ENCODE measurements around the gene KRT4.
"Not testable (repeated sequence)": the region's sequence is repeated elsewhere in the genome, so short reads cannot be mapped to it uniquely, and the experiment has no call there.

The KRT4 gene

DNA sequence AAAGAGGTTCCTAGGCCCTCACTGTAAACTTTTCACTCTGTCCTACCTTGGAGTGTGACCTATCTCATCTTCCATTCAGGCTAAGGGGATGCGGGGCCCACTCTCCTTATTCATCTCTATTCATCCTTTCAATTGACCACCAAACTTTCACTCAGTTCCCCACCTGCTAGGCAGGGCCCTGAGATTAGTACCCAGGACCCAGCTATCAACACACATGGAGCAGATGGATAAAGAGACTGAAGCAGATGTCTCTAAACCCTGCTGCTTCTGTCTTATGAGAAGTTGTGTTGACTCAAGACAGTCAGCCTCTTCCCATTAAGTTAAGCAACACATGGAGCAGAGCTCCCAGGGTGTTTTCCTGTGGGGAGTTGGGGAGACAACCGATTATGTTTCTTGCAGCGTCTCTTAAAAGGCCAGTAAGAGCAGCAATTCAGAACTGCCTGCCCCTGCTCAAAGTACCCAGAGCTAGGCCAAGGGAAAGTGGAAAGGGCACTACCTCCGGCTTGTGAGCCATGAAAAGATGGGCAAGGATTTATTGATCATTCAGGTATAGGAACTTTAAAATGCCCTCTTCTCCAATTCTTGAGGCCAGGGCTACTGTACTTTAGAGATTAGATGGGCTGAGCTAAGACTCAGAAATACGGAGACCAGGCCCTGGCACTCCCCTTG is 47.4 kb downstream of the KRT4 start:
- Histone ChIP-seq H3K27me3 (ENCODE audit: control insufficient read depth, insufficient read depth, low read length) (no peaks in the 10 kb centered on the region), H3K36me3 (ENCODE audit: control insufficient read depth, insufficient read depth, low read length) (no peaks in the 10 kb centered on the region), H3K4me3 (ENCODE audit: low read depth, low read length) (no peak overlapping the region), H3K9me3 (ENCODE audit: control insufficient read depth, low read length) (no peaks in the 10 kb centered on the region), H3K4me2 (ENCODE audit: low read length) (no peak overlapping the region), H3K27ac (no peak overlapping the region), H3K4me1 (no peaks in the 10 kb centered on the region), H3K79me2 (no peaks in the 10 kb centered on the region), H2AFZ (no peak overlapping the region), H3K9ac (no peak overlapping the region)
- no peak for TF ChIP-seq CTCF (IDR thresholded peaks at IDR 0.05)

GRCh38 chr12:52765702-52766101 is 48.2 kb downstream of the KRT4 start:
- Histone ChIP-seq H3K79me2 (no peaks in the 10 kb centered on the region), H3K27ac (no peak overlapping the region)

DNA sequence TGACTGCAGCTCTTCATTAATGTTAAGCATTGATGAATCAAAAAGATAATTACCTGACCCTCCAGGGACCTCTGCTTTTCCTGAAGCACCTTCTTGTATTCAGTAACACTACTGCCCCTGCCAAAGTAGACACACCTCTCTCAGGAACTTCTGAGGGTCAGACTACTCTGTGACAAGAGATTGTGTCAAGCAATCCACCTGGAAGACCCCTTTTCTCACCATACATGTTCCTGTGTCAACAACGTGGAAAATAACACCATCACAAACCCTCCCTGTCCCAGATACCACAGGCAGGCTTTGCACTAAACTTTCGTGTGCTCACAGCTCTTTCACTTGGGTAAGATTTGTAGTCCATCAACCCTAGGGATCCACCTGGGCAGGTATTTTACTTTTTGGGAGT is 49.9 kb downstream of the KRT4 start:
- no peaks in the 10 kb centered on the region for H3K4me1 ChIP-seq
- H3K9me3 ChIP-seq (ENCODE audit: control insufficient read depth, low read length): no peaks in the 10 kb centered on the region
- no peak overlapping the region for H3K27ac ChIP-seq
- no peak overlapping the region for H3K4me2 ChIP-seq (ENCODE audit: low read length)
- no peak for TF ChIP-seq CTCF (IDR thresholded peaks at IDR 0.05)
- no peaks in the 10 kb centered on the region for H3K79me2 ChIP-seq
- no peak overlapping the region for H3K4me3 ChIP-seq (ENCODE audit: low read depth, low read length)
- H2AFZ ChIP-seq: no peak overlapping the region
- no peak overlapping the region for H3K9ac ChIP-seq
- H3K27me3 ChIP-seq (ENCODE audit: control insufficient read depth, insufficient read depth, low read length): no peaks in the 10 kb centered on the region
- no peaks in the 10 kb centered on the region for H3K36me3 ChIP-seq (ENCODE audit: control insufficient read depth, insufficient read depth, low read length)

More at GRCh38 chr12:52765702-52766101, 48.2 kb downstream of the KRT4 start:
- no peaks in the 10 kb centered on the region for H3K36me3 ChIP-seq (ENCODE audit: control insufficient read depth, insufficient read depth, low read length)
- TF ChIP-seq CTCF (IDR thresholded peaks at IDR 0.05): no peak
- no peak overlapping the region for H3K9ac ChIP-seq
- H3K9me3 ChIP-seq (ENCODE audit: control insufficient read depth, low read length): no peaks in the 10 kb centered on the region
- H3K27me3 ChIP-seq (ENCODE audit: control insufficient read depth, insufficient read depth, low read length): no peaks in the 10 kb centered on the region
- no peak overlapping the region for H3K4me3 ChIP-seq (ENCODE audit: low read depth, low read length)
- no peak overlapping the region for H3K4me2 ChIP-seq (ENCODE audit: low read length)
- no peaks in the 10 kb centered on the region for H3K4me1 ChIP-seq
- no peak overlapping the region for H2AFZ ChIP-seq

- no peak for TF ChIP-seq CTCF (IDR thresholded peaks at IDR 0.05)
- Histone ChIP-seq H3K9ac (no peak overlapping the region), H2AFZ (no peak overlapping the region), H3K27ac (no peak overlapping the region), H3K9me3 (ENCODE audit: control insufficient read depth, low read length) (no peaks in the 10 kb centered on the region), H3K36me3 (ENCODE audit: control insufficient read depth, insufficient read depth, low read length) (no peaks in the 10 kb centered on the region), H3K27me3 (ENCODE audit: control insufficient read depth, insufficient read depth, low read length) (no peaks in the 10 kb centered on the region), H3K4me2 (ENCODE audit: low read length) (no peak overlapping the region), H3K79me2 (no peaks in the 10 kb centered on the region), H3K4me3 (ENCODE audit: low read depth, low read length) (no peak overlapping the region), H3K4me1 (no peaks in the 10 kb centered on the region)
Measured at GRCh38 chr12:52763036-52763659, 50.8 kb downstream of the KRT4 start.

DNA sequence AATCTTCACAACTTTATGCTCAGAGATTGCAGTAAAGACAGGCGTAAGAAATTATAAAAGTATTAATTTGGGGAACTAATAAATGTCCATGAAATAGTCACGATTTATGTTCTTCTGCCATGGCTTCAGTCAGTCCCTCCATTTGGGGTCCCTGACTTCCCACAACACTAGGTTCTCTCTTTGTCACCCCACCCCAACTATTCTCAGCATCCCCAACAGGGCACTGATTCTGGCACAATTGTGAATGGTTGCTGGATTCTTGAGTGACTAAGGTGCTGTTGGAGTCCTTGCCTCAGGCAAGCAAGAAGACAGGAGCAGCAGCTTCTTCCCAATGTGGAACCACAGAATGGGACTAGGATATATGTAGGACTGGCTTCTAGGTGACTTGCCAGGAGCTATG is 52.1 kb downstream of the KRT4 start:
- no peak overlapping the region for H3K9ac ChIP-seq
- H3K4me1 ChIP-seq: no peaks in the 10 kb centered on the region
- H3K9me3 ChIP-seq (ENCODE audit: control insufficient read depth, low read length): no peaks in the 10 kb centered on the region
- no peak for TF ChIP-seq CTCF (IDR thresholded peaks at IDR 0.05)
- H2AFZ ChIP-seq: no peak overlapping the region
- H3K36me3 ChIP-seq (ENCODE audit: control insufficient read depth, insufficient read depth, low read length): no peaks in the 10 kb centered on the region
- H3K27me3 ChIP-seq (ENCODE audit: control insufficient read depth, insufficient read depth, low read length): no peaks in the 10 kb centered on the region
- no peak overlapping the region for H3K4me2 ChIP-seq (ENCODE audit: low read length)
- no peaks in the 10 kb centered on the region for H3K79me2 ChIP-seq
- H3K4me3 ChIP-seq (ENCODE audit: low read depth, low read length): no peak overlapping the region
- H3K27ac ChIP-seq: no peak overlapping the region

DNA sequence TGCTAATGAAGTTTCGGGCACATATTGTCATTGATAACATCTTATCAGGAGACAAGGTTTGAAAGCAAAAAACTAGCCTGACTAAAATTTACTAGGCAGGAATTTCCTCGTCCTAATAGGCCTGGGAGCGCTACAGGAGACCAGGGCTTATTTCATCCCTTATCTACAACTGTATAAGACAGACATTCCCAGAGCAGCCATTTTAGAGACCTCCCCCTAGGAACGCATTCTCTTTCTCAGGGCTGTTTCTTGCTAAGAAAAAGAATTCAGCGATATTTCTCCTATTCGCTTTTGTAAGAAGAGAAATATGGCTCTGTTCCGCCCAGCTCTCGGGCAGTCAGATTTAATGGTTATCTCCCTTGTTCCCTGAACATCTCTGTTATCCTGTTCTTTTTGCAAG is 52.7 kb downstream of the KRT4 start:
- not testable (repeated sequence) for H3K4me3 ChIP-seq (ENCODE audit: low read depth, low read length); H3K4me2 ChIP-seq (ENCODE audit: low read length); H3K27ac ChIP-seq; H3K9ac ChIP-seq; H3K36me3 ChIP-seq (ENCODE audit: control insufficient read depth, insufficient read depth, low read length); H3K9me3 ChIP-seq (ENCODE audit: control insufficient read depth, low read length); H2AFZ ChIP-seq; H3K79me2 ChIP-seq; H3K4me1 ChIP-seq; H3K27me3 ChIP-seq (ENCODE audit: control insufficient read depth, insufficient read depth, low read length)
